ENCODE measurements around the gene CYBC1. TPM values are rescaled to one million over a fixed set of nuclear protein-coding genes. Genes with fewer than 3 reads are reported as not detected.

CYBC1 gene
- total RNA-seq, 1 donor from 2014 or later, result 115 TPM

DNA sequence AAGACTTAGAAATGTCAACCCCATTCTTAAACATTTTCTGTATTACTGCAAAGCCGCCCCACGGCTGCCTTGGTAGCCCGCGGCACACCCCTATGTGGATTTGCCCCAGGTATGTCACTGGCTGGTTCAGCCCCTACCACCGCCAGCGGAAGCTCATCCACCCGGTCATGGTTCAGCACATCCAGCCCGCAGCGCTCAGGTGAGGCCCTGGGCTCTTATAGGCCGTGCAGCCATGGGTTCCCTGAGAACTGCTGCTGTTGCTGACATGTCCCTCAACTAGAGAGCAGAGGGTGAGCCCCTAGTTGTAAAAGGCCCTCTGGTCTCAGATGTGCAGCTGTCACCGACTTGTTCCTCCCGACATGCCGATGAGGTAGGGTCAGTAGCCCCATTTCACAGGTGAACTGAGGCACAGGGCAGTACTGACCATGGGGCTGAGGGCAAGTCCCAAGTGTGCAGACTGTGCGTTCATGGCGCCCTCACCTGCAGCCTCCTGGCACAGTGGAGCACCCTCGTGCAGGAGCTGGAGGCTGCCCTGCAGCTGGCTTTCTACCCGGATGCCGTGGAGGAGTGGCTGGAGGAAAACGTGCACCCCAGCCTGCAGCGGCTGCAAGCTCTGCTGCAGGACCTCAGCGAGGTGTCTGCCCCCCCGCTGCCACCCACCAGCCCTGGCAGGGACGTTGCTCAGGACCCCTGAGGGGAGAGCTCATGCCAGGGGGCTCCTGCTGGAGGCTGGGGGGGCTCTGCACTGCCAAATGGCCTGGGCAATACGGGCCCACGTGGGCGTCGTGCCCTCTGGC lies 8.7 kb downstream of the CYBC1 start:
- Mint-ChIP-seq H3K9me3 (no peaks in the 10 kb centered on the region), H3K36me3 (ENCODE audit: low read depth) (no peaks in the 10 kb centered on the region), H3K27me3 (ENCODE audit: low read depth) (no peaks in the 10 kb centered on the region), H3K4me3 (no peak overlapping the region), H3K27ac (ENCODE audit: unreplicated experiment) (no peak overlapping the region), H3K4me1 (peaks cover 5% of the 10 kb centered on the region)
- no peak for DNase-seq (ENCODE audit: low read depth, low spot score)
- TF ChIP-seq CTCF (conservative IDR thresholded peaks at IDR 0.05), result no peak

DNA sequence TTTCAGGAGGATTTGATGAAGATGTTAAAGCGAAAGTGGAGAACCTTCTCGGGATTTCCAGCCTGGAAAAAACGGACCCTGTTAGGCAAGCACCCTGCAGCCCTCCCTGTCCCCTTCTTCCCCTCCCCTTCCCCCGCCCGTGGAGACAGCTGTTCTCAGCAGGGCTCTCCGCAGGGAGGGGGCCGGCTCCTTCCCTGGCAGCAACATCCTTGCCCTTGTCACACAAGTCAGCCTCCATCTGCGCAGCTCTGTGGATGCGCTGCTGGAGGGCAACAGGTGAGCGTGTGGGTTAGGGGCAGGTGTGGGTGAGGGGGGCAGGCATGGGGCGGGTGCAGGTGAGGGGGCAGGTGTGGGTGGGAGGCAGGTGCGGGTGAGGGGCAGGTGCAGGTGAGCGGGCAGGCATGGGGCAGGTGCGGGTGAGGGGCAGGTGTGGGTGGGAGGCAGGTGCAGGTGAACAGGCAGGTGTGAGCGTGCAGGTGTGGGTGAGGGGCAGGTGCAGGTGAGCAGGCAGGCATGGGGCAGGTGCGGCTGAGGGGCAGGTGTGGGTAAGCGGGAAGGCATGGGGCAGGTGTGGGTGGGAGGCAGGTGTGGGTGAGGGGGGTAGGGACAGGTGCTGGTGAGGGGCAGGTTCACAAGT lies 9.4 kb downstream of the CYBC1 start:
- no peaks in the 10 kb centered on the region for H3K9me3 Mint-ChIP-seq
- no peaks in the 10 kb centered on the region for H3K36me3 Mint-ChIP-seq (ENCODE audit: low read depth)
- no peak for DNase-seq (ENCODE audit: low read depth, low spot score)
- no peak for TF ChIP-seq CTCF (conservative IDR thresholded peaks at IDR 0.05)
- H3K27ac Mint-ChIP-seq (ENCODE audit: unreplicated experiment), result no peak overlapping the region
- H3K27me3 Mint-ChIP-seq (ENCODE audit: low read depth), result no peaks in the 10 kb centered on the region
- H3K4me3 Mint-ChIP-seq, result peak overlapping the region; percentile 57
- H3K4me1 Mint-ChIP-seq, result peaks cover 5% of the 10 kb centered on the region

DNA sequence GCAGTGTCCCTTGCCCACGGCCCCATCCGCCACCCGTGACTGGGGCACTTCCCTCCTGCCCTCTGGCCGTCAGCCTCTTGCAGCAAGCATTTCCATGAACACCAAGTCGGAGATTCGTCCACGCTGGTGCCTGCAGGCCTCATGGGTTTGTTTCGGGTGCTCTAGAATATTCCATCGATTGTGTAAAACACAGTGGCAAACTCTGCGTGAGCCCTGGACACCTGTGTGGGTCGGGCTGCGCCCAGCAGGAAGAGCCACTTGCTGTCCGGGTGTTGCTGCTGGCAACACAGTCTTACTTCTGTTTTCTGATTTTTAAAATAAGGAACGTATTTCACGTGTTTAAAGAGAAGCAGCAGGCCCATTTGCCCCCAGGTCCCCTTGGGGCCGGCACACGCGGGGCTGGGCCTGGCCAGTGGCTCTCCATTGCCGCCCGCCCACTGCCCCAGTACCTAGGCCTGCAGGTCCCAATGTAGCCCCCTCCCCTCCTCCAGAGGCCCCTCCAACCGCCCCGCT lies 10.0 kb downstream of the CYBC1 start:
- no peak for DNase-seq (ENCODE audit: low read depth, low spot score)
- Mint-ChIP-seq H3K4me1 (peaks cover 5% of the 10 kb centered on the region), H3K27ac (ENCODE audit: unreplicated experiment) (peak overlapping the region; percentile 83), H3K27me3 (ENCODE audit: low read depth) (no peaks in the 10 kb centered on the region), H3K9me3 (no peaks in the 10 kb centered on the region), H3K4me3 (peak overlapping the region; percentile 57), H3K36me3 (ENCODE audit: low read depth) (no peaks in the 10 kb centered on the region)
- no peak for TF ChIP-seq CTCF (conservative IDR thresholded peaks at IDR 0.05)

DNA sequence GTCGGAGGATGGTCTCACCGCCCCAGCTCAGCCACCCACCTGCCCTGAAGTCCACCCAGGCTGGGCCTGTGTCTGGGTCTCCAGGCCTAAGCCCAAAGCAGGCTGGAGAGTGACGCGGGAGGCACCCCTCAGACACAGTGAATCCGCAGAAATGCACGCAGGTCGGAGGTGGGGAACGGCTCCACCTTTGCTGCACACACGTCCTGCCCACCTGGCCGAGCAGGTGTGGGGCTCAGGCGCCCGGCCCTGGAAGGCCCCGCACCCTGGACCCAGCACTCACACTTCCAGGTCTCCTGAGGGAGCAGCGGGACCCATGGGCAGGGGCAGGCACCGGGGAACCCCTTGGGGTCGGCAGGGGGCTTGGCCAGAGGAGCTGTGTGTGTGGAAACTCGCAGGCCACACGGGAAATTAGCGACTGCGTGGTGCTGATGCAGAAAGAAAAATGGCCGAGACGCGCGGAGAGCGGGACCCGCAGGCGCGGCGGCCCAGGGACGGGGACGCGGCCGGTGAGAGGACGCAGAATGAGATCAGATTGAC lies 10.7 kb downstream of the CYBC1 start:
- Mint-ChIP-seq H3K4me3 (peak overlapping the region; percentile 57), H3K36me3 (ENCODE audit: low read depth) (no peaks in the 10 kb centered on the region), H3K27ac (ENCODE audit: unreplicated experiment) (no peak overlapping the region), H3K4me1 (peaks cover 5% of the 10 kb centered on the region), H3K27me3 (ENCODE audit: low read depth) (no peaks in the 10 kb centered on the region), H3K9me3 (no peaks in the 10 kb centered on the region)
- TF ChIP-seq CTCF (conservative IDR thresholded peaks at IDR 0.05), result no peak
- DNase-seq (ENCODE audit: low read depth, low spot score), result no peak

- Mint-ChIP-seq H3K27me3 (ENCODE audit: low read depth) (no peaks in the 10 kb centered on the region), H3K9me3 (no peaks in the 10 kb centered on the region), H3K4me3 (no peak overlapping the region), H3K36me3 (ENCODE audit: low read depth) (no peaks in the 10 kb centered on the region), H3K27ac (ENCODE audit: unreplicated experiment) (no peak overlapping the region), H3K4me1 (peaks cover 5% of the 10 kb centered on the region)
- no peak for TF ChIP-seq CTCF (conservative IDR thresholded peaks at IDR 0.05)
- DNase-seq (ENCODE audit: low read depth, low spot score), result no peak
These were observed 11.2 kb downstream of the CYBC1 start for GRCh38 chr17:82439194-82439828.
